Measurements from ENCODE around the gene TNFRSF12A. TPM values are rescaled to one million over a fixed set of nuclear protein-coding genes. Genes with fewer than 3 reads are reported as not detected.
A peak's percentile ranks its signal among the peaks of the same experiment; 100 is the strongest.

The TNFRSF12A gene
- total and polyA plus RNA-seq, 2 of the 13 experiments (the other 11 are each of a cell fraction or from before 2014, with no cell fraction given) = 61.9 to 66.0 TPM

- TF ChIP-seq, protein P1, sequence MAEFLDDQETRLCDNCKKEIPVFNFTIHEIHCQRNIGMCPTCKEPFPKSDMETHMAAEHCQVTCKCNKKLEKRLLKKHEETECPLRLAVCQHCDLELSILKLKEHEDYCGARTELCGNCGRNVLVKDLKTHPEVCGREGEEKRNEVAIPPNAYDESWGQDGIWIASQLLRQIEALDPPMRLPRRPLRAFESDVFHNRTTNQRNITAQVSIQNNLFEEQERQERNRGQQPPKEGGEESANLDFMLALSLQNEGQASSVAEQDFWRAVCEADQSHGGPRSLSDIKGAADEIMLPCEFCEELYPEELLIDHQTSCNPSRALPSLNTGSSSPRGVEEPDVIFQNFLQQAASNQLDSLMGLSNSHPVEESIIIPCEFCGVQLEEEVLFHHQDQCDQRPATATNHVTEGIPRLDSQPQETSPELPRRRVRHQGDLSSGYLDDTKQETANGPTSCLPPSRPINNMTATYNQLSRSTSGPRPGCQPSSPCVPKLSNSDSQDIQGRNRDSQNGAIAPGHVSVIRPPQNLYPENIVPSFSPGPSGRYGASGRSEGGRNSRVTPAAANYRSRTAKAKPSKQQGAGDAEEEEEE (CRISPR knock-in tag; IDR thresholded peaks at IDR 0.05; ENCODE audit: borderline replicate concordance) = 0 out of 2 replicates have a peak, but pooled peaks have one; percentile 1
- TF ChIP-seq MXD1 (CRISPR knock-in tag; IDR thresholded peaks at IDR 0.05) = no peak
- no peak for TF ChIP-seq ZNF468 (CRISPR knock-in tag; IDR thresholded peaks at IDR 0.05)
- TF ChIP-seq, protein P2, sequence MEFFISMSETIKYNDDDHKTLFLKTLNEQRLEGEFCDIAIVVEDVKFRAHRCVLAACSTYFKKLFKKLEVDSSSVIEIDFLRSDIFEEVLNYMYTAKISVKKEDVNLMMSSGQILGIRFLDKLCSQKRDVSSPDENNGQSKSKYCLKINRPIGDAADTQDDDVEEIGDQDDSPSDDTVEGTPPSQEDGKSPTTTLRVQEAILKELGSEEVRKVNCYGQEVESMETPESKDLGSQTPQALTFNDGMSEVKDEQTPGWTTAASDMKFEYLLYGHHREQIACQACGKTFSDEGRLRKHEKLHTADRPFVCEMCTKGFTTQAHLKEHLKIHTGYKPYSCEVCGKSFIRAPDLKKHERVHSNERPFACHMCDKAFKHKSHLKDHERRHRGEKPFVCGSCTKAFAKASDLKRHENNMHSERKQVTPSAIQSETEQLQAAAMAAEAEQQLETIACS (CRISPR knock-in tag; IDR thresholded peaks at IDR 0.05) = no peak
- TF ChIP-seq ZC3H4 (CRISPR knock-in tag; IDR thresholded peaks at IDR 0.05; ENCODE audit: borderline replicate concordance) = 0 out of 2 replicates have a peak, but pooled peaks have one; percentile 28
- no peak for TF ChIP-seq GTF3A (CRISPR knock-in tag; conservative IDR thresholded peaks at IDR 0.05)
- TF ChIP-seq ZBTB37 (CRISPR knock-in tag; IDR thresholded peaks at IDR 0.05) = no peak
- no peak for TF ChIP-seq PHF20 (CRISPR knock-in tag; IDR thresholded peaks at IDR 0.05)
- TF ChIP-seq ZNF615 (CRISPR knock-in tag; IDR thresholded peaks at IDR 0.05; ENCODE audit: borderline replicate concordance) = no peak
- TF ChIP-seq ZNF180 (CRISPR knock-in tag; IDR thresholded peaks at IDR 0.05; ENCODE audit: borderline replicate concordance, low read depth) = no peak
- no peak for TF ChIP-seq SKI (IDR thresholded peaks at IDR 0.05; ENCODE audit: partially characterized antibody)
- TF ChIP-seq PATZ1 (CRISPR knock-in tag; IDR thresholded peaks at IDR 0.05) = 0 out of 2 replicates have a peak, but pooled peaks have one; percentile 3
- peak; percentile 12; the same call in 1 of the 2 replicates for TF ChIP-seq ZKSCAN5 (CRISPR knock-in tag; IDR thresholded peaks at IDR 0.05)
- TF ChIP-seq ZNF562 (CRISPR knock-in tag; IDR thresholded peaks at IDR 0.05; ENCODE audit: borderline replicate concordance) = no peak
- TF ChIP-seq, protein P3, sequence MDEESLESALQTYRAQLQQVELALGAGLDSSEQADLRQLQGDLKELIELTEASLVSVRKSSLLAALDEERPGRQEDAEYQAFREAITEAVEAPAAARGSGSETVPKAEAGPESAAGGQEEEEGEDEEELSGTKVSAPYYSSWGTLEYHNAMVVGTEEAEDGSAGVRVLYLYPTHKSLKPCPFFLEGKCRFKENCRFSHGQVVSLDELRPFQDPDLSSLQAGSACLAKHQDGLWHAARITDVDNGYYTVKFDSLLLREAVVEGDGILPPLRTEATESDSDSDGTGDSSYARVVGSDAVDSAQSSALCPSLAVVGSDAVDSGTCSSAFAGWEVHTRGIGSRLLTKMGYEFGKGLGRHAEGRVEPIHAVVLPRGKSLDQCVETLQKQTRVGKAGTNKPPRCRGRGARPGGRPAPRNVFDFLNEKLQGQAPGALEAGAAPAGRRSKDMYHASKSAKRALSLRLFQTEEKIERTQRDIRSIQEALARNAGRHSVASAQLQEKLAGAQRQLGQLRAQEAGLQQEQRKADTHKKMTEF (CRISPR knock-in tag; IDR thresholded peaks at IDR 0.05) = no peak
- TF ChIP-seq, protein P4, sequence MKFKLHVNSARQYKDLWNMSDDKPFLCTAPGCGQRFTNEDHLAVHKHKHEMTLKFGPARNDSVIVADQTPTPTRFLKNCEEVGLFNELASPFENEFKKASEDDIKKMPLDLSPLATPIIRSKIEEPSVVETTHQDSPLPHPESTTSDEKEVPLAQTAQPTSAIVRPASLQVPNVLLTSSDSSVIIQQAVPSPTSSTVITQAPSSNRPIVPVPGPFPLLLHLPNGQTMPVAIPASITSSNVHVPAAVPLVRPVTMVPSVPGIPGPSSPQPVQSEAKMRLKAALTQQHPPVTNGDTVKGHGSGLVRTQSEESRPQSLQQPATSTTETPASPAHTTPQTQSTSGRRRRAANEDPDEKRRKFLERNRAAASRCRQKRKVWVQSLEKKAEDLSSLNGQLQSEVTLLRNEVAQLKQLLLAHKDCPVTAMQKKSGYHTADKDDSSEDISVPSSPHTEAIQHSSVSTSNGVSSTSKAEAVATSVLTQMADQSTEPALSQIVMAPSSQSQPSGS (CRISPR knock-in tag; IDR thresholded peaks at IDR 0.05) = no peak
- no peak for TF ChIP-seq ZNF777 (CRISPR knock-in tag; IDR thresholded peaks at IDR 0.05)
- 0 out of 2 replicates have a peak, but pooled peaks have one; percentile 13 for TF ChIP-seq PITX1 (CRISPR knock-in tag; IDR thresholded peaks at IDR 0.05)
Measured at GRCh38 chr16:3023415-3023668, 3.2 kb downstream of the TNFRSF12A start (continued).

Measured in HepG2 (cell line).